ENCODE data around the gene KDM5A. TPM values are rescaled to one million over a fixed set of nuclear protein-coding genes. Genes with fewer than 3 reads are reported as not detected.
"Not testable (repeated sequence)": the region's sequence is repeated elsewhere in the genome, so short reads cannot be mapped to it uniquely, and the experiment has no call there.

KDM5A gene
- total RNA-seq, 1 donor: 46.2 TPM

- DNase-seq (ENCODE audit: low read depth): no peak
- H3K4me3 ChIP-seq (ENCODE audit: low read depth, low read length): no peak overlapping the region
- no peak for TF ChIP-seq CTCF (IDR thresholded peaks at IDR 0.05; ENCODE audit: insufficient read depth, low read length)
These were observed 81.7 kb downstream of the KDM5A start for GRCh38 chr12:307406-307805.

GRCh38 chr12:304805-305204, 84.3 kb downstream of the KDM5A start:
- TF ChIP-seq CTCF (IDR thresholded peaks at IDR 0.05; ENCODE audit: insufficient read depth, low read length): no peak
- H3K4me3 ChIP-seq (ENCODE audit: low read depth, low read length): no peak overlapping the region
- DNase-seq (ENCODE audit: low read depth): no peak

DNA sequence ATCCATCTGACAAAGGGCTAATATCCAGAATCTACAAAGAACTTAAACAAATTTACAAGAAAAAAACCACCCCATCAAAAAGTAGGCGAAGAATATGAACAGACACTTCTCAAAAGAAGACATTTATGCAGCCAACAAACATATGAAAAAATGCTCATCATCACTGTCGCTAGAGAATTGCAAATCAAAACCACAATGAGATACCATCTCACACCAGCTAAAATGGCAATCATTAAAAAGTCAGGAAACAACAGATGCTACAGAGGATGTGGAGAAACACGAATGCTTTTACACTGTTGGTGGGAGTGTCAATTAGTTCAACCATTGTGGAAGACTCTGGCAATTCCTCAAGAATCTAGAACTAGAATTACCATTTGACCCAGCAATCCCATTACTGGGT, 86.4 kb downstream of the KDM5A start:
- not testable (repeated sequence) for H3K4me3 ChIP-seq (ENCODE audit: low read depth, low read length); DNase-seq (ENCODE audit: low read depth)

- not testable (repeated sequence) for H3K4me3 ChIP-seq (ENCODE audit: low read depth, low read length); DNase-seq (ENCODE audit: low read depth)
These were observed 89.0 kb downstream of the KDM5A start for GRCh38 chr12:300166-300565.

DNA sequence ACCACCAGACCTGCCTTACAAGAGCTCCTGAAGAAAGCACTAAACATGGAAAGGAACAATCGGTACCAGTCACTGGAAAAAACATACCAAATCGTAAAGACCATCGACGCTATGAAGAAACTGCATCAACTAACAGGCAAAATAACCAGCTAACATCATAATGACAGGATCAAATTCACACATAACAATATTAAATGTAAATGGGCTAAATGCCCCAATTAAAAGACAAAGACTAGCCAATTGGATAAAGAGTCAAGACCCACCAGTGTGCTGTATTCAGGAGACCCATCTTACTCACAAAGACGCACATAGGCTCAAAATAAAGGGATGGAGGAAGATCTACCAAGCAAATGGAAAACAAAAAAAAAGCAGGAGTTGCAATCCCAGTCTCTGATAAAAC, 89.6 kb downstream of the KDM5A start:
- not testable (repeated sequence) for H3K4me3 ChIP-seq (ENCODE audit: low read depth, low read length); DNase-seq (ENCODE audit: low read depth)

GRCh38 chr12:298059-298458, 91.1 kb downstream of the KDM5A start:
- H3K4me3 ChIP-seq (ENCODE audit: low read depth, low read length); DNase-seq (ENCODE audit: low read depth): not testable (repeated sequence)

GRCh38 chr12:295132-295531, 94.0 kb downstream of the KDM5A start:
- no peak overlapping the region for H3K4me3 ChIP-seq (ENCODE audit: low read depth, low read length)
- no peak for DNase-seq (ENCODE audit: low read depth)
- no peak for TF ChIP-seq CTCF (IDR thresholded peaks at IDR 0.05; ENCODE audit: insufficient read depth, low read length)

DNA sequence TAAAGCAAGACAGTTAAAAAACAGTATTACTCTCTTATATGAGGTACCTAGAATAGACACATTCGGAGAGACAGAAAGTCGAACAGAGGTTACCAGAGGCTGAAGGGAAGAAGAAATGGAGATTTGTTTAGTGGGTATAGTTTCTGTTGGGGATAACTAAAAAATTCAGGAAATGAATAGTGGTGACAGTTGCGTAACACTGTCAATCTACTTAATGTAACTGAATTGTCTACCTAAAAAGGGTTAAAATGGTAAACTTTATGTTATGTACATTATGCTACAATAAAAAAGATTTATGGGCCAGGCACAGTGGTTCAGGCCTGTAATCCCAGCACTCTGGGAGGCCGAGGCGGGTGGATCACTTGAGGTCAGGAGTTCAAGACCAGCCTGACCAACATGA, 95.9 kb downstream of the KDM5A start:
- H3K4me3 ChIP-seq (ENCODE audit: low read depth, low read length): no peak overlapping the region
- TF ChIP-seq CTCF (IDR thresholded peaks at IDR 0.05; ENCODE audit: insufficient read depth, low read length): no peak
- DNase-seq (ENCODE audit: low read depth): no peak

GRCh38 chr12:292186-292585, 96.9 kb downstream of the KDM5A start:
- no peak for TF ChIP-seq CTCF (IDR thresholded peaks at IDR 0.05; ENCODE audit: insufficient read depth, low read length)
- no peak for DNase-seq (ENCODE audit: low read depth)
- no peak overlapping the region for H3K4me3 ChIP-seq (ENCODE audit: low read depth, low read length)
